GM23338 (cell line): ENCODE results near the gene GAK. TPM values are rescaled to one million over a fixed set of nuclear protein-coding genes. Genes with fewer than 3 reads are reported as not detected.

Source experiments
- ATAC-seq: fragments of 200-7000 bp; cut with Tn5 transposase; 3 replicates; pipeline ENCODE4 v1.9.1; 2020
- DNase-seq: peaks from one replicate; pipeline ENCODE4 v3.0.0-alpha.2; 2015; ENCODE audit warnings: low spot score
- H2AFZ ChIP-seq: fragments of 200-600 bp; sonication (generic); 2 replicates; pipeline ENCODE4 v1.8.0; 2016; ENCODE audit warnings: antibody characterized with exemption, mild to moderate bottlenecking, moderate library complexity
- H3F3A ChIP-seq: fragments of 200-600 bp; sonication (generic); replicated peaks from 2 replicates; pipeline ENCODE4 v1.8.0; 2017; ENCODE audit warnings: antibody characterized with exemption, mixed run types, low read depth
- H3K27ac ChIP-seq: fragments of 200-600 bp; sonication (generic); 2 replicates; pipeline ENCODE4 v1.6.1; 2016; ENCODE audit warnings: low read depth
- H3K27me3 ChIP-seq: fragments of 200-600 bp; sonication (generic); 2 replicates; pipeline ENCODE4 v1.8.0; 2016; ENCODE audit warnings: mild to moderate bottlenecking, mixed run types, moderate library complexity; ENCODE audit not compliant: insufficient read depth
- H3K36me3 ChIP-seq: fragments of 200-600 bp; sonication (generic); 2 replicates; pipeline ENCODE4 v1.8.0; 2016; ENCODE audit warnings: mild to moderate bottlenecking; ENCODE audit not compliant: insufficient read depth
- H3K4me1 ChIP-seq: fragments of 200-600 bp; sonication (generic); 2 replicates; pipeline ENCODE4 v1.8.0; 2016; ENCODE audit warnings: mild to moderate bottlenecking, moderate library complexity; ENCODE audit not compliant: insufficient read depth
- H3K4me2 ChIP-seq: fragments of 200-600 bp; sonication (generic); 2 replicates; pipeline ENCODE4 v1.7.1; 2017; ENCODE audit warnings: mixed run types
- H3K4me3 ChIP-seq: fragments of 200-600 bp; sonication (generic); 2 replicates; pipeline ENCODE4 v1.6.1; 2016; ENCODE audit warnings: mixed run types
- H3K79me2 ChIP-seq: fragments of 200-600 bp; sonication (generic); replicated peaks from 2 replicates; pipeline ENCODE4 v1.8.0; 2017; ENCODE audit warnings: mild to moderate bottlenecking; ENCODE audit not compliant: insufficient read depth
- H3K9me2 ChIP-seq: fragments of 200-600 bp; sonication (generic); 2 replicates; pipeline ENCODE4 v1.8.0; 2017; ENCODE audit not compliant: insufficient read depth
- H4K20me1 ChIP-seq: fragments of 200-600 bp; sonication (generic); replicated peaks from 2 replicates; pipeline ENCODE4 v1.8.0; 2017; ENCODE audit warnings: mild to moderate bottlenecking; ENCODE audit not compliant: insufficient read depth
- H3K27ac Mint-ChIP-seq: 2 replicates; pipeline ENCODE4 v1.8.0; 2020; ENCODE audit warnings: inconsistent platforms, mild to moderate bottlenecking, moderate library complexity, mixed read lengths
- H3K27me3 Mint-ChIP-seq: 3 replicates; pipeline ENCODE4 v1.8.0; 2022; ENCODE audit warnings: low read depth, mild to moderate bottlenecking, moderate library complexity, mixed read lengths, inconsistent platforms; ENCODE audit not compliant: insufficient read depth, poor library complexity
- H3K36me3 Mint-ChIP-seq: 3 replicates; pipeline ENCODE4 v1.8.0; 2021; ENCODE audit warnings: low read depth, mild to moderate bottlenecking, inconsistent platforms, moderate library complexity, mixed read lengths
- H3K4me1 Mint-ChIP-seq: 3 replicates; pipeline ENCODE4 v1.8.0; 2020; ENCODE audit warnings: mild to moderate bottlenecking, inconsistent platforms, mixed read lengths
- H3K4me3 Mint-ChIP-seq: 3 replicates; pipeline ENCODE4 v1.8.0; 2021; ENCODE audit warnings: moderate library complexity, mild to moderate bottlenecking, inconsistent platforms, mixed read lengths
- H3K9me3 Mint-ChIP-seq: 3 replicates; pipeline ENCODE4 v1.8.0; 2020; ENCODE audit warnings: moderate library complexity, mild to moderate bottlenecking, inconsistent platforms, mixed read lengths
- CREB1 ChIP-seq: fragments of 250-450 bp; sonication (Bioruptor Pico); IDR thresholded peaks from 2 replicates; pipeline ENCODE4 v1.5.0; 2020; ENCODE audit warnings: low read depth, mild to moderate bottlenecking, moderate library complexity
- ETS1 ChIP-seq: IDR thresholded peaks from 2 replicates; pipeline ENCODE4 v1.6.1; 2016; ENCODE audit warnings: antibody characterized with exemption
- EZH2phosphoT487 ChIP-seq: fragments of 200-600 bp; sonication (generic); IDR thresholded peaks from one replicate; pipeline ENCODE4 v1.8.1; 2018; ENCODE audit warnings: antibody characterized with exemption; ENCODE audit not compliant: unreplicated experiment
- JUNB ChIP-seq: IDR thresholded peaks from one replicate; pipeline ENCODE4 v1.6.1; 2016; ENCODE audit warnings: antibody characterized with exemption; ENCODE audit not compliant: unreplicated experiment
- POLR2AphosphoS5 ChIP-seq: IDR thresholded peaks from 2 replicates; pipeline ENCODE4 v1.6.1; 2016; ENCODE audit warnings: antibody characterized with exemption, low read depth
- STAT1 ChIP-seq: IDR thresholded peaks from one replicate; pipeline ENCODE4 v1.6.1; 2016; ENCODE audit warnings: antibody characterized with exemption; ENCODE audit not compliant: unreplicated experiment
- ZNF114 ChIP-seq: fragments of 250-450 bp; sonication (Bioruptor Pico); IDR thresholded peaks from 2 replicates; pipeline ENCODE4 v1.5.0; 2020; ENCODE audit warnings: mild to moderate bottlenecking, moderate library complexity
- ZNF331 ChIP-seq: fragments of 250-450 bp; sonication (Bioruptor Pico); IDR thresholded peaks from 2 replicates; pipeline ENCODE4 v1.5.0; 2020; ENCODE audit warnings: low read depth, mild to moderate bottlenecking, moderate library complexity
- polyA plus RNA-seq: library from polyadenylated mRNA; unstranded; fragments of >200 nt; fragmentation: Nextera tagmentation; extraction: Ambion mirVana; gene quantifications from 2 replicates; pipeline ENCODE4 v1.2.1, GENCODE V29; 2016
- total RNA-seq: library from RNA; depleted of rRNA; stranded (reverse); fragments of >200 nt; shearing (Covaris generic); gene quantifications from 2 replicates; pipeline ENCODE4 v1.2.3, GENCODE V29; 2014
- TF ChIP-seq, protein P1 (sequence below), 2 experiments: fragments of 200-600 bp in 1 of 2; sonication (generic) in 1 of 2; conservative IDR thresholded peaks; 2 replicates each; pipeline versions ENCODE4 v1.5.1 to v1.6.1; 2016 to 2017; ENCODE audit warnings: antibody characterized with exemption in 2 of 2, low read depth in 2 of 2, mild to moderate bottlenecking in 2 of 2, moderate library complexity in 1 of 2
- TF ChIP-seq, protein P2 (sequence below): IDR thresholded peaks from one replicate; pipeline ENCODE4 v1.6.1; 2018; ENCODE audit warnings: antibody characterized with exemption; ENCODE audit not compliant: unreplicated experiment
- TF ChIP-seq, protein P3 (sequence below): fragments of 250-450 bp; sonication (Bioruptor Pico); IDR thresholded peaks from 2 replicates; pipeline ENCODE4 v1.5.0; 2020; ENCODE audit warnings: mild to moderate bottlenecking, moderate library complexity

The GAK gene
- total and polyA plus RNA-seq, 2 experiments from 2014 or later: 48.5 to 124 TPM

DNA sequence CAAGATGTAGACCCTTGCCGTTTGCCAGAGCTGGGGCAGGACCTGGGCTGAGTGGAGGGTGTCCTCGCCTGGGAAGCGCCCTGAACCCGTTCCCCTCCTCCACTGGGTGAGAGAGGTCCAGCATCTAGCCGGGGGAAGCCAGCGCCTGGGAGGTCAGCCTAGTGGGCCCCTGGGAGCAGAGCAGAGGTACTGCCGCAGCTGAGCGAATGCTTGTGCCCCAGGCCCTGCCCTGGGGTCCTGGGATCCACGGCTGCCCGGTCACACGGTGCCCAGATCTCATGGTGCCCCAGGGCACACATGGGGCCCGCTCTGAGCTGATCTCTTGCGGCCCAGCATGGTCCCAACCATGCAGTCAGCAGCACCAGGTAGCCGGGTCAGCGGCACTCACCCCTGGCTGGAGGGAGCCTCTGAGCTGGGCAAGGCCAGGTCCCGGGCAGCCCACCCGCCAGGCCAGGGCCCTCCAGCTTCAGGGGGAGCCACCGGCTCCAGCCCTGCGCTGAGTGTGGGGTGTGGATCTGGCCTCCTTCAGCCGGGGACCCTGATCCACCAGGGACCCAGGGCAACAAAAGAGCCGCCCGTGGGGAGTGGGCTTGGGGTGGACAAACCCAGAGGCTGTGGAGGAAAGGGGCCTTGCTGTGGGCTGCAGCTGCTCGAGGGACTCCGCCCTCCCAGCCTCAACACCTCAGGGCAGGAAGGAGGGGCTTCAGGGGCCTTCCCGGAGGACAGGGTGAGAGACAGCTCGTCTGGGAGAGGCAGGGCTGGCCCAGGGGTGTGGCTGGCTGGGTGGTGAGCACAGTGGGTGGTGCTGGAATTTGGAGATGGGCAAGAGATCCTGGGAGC lies 102.1 kb downstream of the GAK start:
- Histone ChIP-seq H3K27ac (no peak overlapping the region), H2AFZ (no peak overlapping the region), H3K9me2 (no peaks in the 10 kb centered on the region), H3K4me2 (no peak overlapping the region), H3K36me3 (no peaks in the 10 kb centered on the region), H3F3A (no peaks in the 10 kb centered on the region), H3K4me3 (no peak overlapping the region), H3K27me3 (peaks cover 30% of the 10 kb centered on the region), H3K79me2 (no peaks in the 10 kb centered on the region), H4K20me1 (no peaks in the 10 kb centered on the region), H3K4me1 (no peaks in the 10 kb centered on the region)
- TF ChIP-seq CREB1 (CRISPR knock-in tag) (no peak), ZNF331 (CRISPR knock-in tag) (no peak), EZH2phosphoT487 (no peak), STAT1 (no peak), ETS1 (no peak), JUNB (no peak), POLR2AphosphoS5 (no peak), ZNF114 (CRISPR knock-in tag) (no peak)
- TF ChIP-seq, protein P1, sequence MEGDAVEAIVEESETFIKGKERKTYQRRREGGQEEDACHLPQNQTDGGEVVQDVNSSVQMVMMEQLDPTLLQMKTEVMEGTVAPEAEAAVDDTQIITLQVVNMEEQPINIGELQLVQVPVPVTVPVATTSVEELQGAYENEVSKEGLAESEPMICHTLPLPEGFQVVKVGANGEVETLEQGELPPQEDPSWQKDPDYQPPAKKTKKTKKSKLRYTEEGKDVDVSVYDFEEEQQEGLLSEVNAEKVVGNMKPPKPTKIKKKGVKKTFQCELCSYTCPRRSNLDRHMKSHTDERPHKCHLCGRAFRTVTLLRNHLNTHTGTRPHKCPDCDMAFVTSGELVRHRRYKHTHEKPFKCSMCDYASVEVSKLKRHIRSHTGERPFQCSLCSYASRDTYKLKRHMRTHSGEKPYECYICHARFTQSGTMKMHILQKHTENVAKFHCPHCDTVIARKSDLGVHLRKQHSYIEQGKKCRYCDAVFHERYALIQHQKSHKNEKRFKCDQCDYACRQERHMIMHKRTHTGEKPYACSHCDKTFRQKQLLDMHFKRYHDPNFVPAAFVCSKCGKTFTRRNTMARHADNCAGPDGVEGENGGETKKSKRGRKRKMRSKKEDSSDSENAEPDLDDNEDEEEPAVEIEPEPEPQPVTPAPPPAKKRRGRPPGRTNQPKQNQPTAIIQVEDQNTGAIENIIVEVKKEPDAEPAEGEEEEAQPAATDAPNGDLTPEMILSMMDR (conservative IDR thresholded peaks at IDR 0.05; ENCODE audit: low read depth in 2 of 2): no peak
- TF ChIP-seq, protein P2, sequence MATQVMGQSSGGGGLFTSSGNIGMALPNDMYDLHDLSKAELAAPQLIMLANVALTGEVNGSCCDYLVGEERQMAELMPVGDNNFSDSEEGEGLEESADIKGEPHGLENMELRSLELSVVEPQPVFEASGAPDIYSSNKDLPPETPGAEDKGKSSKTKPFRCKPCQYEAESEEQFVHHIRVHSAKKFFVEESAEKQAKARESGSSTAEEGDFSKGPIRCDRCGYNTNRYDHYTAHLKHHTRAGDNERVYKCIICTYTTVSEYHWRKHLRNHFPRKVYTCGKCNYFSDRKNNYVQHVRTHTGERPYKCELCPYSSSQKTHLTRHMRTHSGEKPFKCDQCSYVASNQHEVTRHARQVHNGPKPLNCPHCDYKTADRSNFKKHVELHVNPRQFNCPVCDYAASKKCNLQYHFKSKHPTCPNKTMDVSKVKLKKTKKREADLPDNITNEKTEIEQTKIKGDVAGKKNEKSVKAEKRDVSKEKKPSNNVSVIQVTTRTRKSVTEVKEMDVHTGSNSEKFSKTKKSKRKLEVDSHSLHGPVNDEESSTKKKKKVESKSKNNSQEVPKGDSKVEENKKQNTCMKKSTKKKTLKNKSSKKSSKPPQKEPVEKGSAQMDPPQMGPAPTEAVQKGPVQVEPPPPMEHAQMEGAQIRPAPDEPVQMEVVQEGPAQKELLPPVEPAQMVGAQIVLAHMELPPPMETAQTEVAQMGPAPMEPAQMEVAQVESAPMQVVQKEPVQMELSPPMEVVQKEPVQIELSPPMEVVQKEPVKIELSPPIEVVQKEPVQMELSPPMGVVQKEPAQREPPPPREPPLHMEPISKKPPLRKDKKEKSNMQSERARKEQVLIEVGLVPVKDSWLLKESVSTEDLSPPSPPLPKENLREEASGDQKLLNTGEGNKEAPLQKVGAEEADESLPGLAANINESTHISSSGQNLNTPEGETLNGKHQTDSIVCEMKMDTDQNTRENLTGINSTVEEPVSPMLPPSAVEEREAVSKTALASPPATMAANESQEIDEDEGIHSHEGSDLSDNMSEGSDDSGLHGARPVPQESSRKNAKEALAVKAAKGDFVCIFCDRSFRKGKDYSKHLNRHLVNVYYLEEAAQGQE: no peak
- TF ChIP-seq, protein P3, sequence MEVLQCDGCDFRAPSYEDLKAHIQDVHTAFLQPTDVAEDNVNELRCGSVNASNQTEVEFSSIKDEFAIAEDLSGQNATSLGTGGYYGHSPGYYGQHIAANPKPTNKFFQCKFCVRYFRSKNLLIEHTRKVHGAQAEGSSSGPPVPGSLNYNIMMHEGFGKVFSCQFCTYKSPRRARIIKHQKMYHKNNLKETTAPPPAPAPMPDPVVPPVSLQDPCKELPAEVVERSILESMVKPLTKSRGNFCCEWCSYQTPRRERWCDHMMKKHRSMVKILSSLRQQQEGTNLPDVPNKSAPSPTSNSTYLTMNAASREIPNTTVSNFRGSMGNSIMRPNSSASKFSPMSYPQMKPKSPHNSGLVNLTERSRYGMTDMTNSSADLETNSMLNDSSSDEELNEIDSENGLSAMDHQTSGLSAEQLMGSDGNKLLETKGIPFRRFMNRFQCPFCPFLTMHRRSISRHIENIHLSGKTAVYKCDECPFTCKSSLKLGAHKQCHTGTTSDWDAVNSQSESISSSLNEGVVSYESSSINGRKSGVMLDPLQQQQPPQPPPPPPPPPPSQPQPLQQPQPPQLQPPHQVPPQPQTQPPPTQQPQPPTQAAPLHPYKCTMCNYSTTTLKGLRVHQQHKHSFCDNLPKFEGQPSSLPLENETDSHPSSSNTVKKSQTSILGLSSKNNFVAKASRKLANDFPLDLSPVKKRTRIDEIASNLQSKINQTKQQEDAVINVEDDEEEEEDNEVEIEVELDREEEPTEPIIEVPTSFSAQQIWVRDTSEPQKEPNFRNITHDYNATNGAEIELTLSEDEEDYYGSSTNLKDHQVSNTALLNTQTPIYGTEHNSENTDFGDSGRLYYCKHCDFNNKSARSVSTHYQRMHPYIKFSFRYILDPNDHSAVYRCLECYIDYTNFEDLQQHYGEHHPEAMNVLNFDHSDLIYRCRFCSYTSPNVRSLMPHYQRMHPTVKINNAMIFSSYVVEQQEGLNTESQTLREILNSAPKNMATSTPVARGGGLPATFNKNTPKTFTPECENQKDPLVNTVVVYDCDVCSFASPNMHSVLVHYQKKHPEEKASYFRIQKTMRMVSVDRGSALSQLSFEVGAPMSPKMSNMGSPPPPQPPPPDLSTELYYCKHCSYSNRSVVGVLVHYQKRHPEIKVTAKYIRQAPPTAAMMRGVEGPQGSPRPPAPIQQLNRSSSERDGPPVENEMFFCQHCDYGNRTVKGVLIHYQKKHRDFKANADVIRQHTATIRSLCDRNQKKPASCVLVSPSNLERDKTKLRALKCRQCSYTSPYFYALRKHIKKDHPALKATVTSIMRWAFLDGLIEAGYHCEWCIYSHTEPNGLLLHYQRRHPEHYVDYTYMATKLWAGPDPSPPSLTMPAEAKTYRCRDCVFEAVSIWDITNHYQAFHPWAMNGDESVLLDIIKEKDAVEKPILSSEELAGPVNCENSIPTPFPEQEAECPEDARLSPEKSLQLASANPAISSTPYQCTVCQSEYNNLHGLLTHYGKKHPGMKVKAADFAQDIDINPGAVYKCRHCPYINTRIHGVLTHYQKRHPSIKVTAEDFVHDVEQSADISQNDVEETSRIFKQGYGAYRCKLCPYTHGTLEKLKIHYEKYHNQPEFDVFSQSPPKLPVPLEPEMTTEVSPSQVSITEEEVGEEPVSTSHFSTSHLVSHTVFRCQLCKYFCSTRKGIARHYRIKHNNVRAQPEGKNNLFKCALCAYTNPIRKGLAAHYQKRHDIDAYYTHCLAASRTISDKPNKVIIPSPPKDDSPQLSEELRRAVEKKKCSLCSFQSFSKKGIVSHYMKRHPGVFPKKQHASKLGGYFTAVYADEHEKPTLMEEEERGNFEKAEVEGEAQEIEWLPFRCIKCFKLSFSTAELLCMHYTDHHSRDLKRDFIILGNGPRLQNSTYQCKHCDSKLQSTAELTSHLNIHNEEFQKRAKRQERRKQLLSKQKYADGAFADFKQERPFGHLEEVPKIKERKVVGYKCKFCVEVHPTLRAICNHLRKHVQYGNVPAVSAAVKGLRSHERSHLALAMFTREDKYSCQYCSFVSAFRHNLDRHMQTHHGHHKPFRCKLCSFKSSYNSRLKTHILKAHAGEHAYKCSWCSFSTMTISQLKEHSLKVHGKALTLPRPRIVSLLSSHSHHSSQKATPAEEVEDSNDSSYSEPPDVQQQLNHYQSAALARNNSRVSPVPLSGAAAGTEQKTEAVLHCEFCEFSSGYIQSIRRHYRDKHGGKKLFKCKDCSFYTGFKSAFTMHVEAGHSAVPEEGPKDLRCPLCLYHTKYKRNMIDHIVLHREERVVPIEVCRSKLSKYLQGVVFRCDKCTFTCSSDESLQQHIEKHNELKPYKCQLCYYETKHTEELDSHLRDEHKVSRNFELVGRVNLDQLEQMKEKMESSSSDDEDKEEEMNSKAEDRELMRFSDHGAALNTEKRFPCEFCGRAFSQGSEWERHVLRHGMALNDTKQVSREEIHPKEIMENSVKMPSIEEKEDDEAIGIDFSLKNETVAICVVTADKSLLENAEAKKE (CRISPR knock-in tag): no peak
- DNase-seq (no peak), ATAC-seq (no peak; the same call in 2 of the 3 replicates)
- Mint-ChIP-seq H3K27ac (no peak overlapping the region), H3K9me3 (no peaks in the 10 kb centered on the region; the same call in 2 of the 3 replicates), H3K36me3 (no peaks in the 10 kb centered on the region; the same call in 2 of the 3 replicates), H3K4me3 (no peak overlapping the region), H3K27me3 (peaks cover 33% of the 10 kb centered on the region), H3K4me1 (peaks cover 3% of the 10 kb centered on the region; the same call in 1 of the 3 replicates)
